ENCODE measurements around the gene DPH6.

DNA sequence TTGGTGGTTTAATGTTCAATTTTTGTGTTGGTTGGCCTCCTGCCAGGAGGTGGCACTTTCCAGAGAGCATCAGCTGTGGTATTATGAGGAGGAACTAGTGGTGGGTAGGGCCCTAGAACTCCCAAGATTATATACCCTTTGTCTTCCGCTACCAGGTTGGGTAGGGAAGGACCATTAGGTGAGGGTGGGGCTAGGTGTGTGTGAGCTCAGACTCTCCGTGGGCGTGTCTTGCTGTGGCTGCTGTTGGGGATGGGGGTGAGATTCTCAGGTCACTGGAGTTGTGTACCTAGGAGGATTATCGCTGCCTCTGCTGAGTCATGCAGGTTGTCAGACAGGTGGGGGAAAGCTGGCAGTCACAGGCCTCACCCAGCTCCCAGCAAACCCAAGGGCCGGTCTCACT is 187.1 kb downstream of the DPH6 start:
- TF ChIP-seq, protein P1, sequence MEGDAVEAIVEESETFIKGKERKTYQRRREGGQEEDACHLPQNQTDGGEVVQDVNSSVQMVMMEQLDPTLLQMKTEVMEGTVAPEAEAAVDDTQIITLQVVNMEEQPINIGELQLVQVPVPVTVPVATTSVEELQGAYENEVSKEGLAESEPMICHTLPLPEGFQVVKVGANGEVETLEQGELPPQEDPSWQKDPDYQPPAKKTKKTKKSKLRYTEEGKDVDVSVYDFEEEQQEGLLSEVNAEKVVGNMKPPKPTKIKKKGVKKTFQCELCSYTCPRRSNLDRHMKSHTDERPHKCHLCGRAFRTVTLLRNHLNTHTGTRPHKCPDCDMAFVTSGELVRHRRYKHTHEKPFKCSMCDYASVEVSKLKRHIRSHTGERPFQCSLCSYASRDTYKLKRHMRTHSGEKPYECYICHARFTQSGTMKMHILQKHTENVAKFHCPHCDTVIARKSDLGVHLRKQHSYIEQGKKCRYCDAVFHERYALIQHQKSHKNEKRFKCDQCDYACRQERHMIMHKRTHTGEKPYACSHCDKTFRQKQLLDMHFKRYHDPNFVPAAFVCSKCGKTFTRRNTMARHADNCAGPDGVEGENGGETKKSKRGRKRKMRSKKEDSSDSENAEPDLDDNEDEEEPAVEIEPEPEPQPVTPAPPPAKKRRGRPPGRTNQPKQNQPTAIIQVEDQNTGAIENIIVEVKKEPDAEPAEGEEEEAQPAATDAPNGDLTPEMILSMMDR (conservative IDR thresholded peaks at IDR 0.05) = no peak
- no peak for TF ChIP-seq ZFX (IDR thresholded peaks at IDR 0.05)
